Kidney tubule cell (primary cell): ENCODE results near the gene ADARB2.

Source experiments
- DNase-seq: peaks from one replicate; pipeline ENCODE4 v3.0.0-alpha.2; 2018; ENCODE audit warnings: low spot score

ADARB2 gene

GRCh38 chr10:1495915-1496517 is 241.3 kb downstream of the ADARB2 start:
- no peak for DNase-seq

GRCh38 chr10:1492641-1493040 is 244.7 kb downstream of the ADARB2 start:
- no peak for DNase-seq

GRCh38 chr10:1491901-1492300 is 245.4 kb downstream of the ADARB2 start:
- DNase-seq, result no peak

- DNase-seq, result no peak
These were observed 247.5 kb downstream of the ADARB2 start for GRCh38 chr10:1489801-1490200.

- DNase-seq, result no peak
These were observed 248.3 kb downstream of the ADARB2 start for GRCh38 chr10:1488970-1489548.

GRCh38 chr10:1486841-1487687 is 250.3 kb downstream of the ADARB2 start:
- no peak for DNase-seq

GRCh38 chr10:1485357-1485756 is 252.0 kb downstream of the ADARB2 start:
- DNase-seq, result no peak

GRCh38 chr10:1483826-1484225 is 253.5 kb downstream of the ADARB2 start:
- no peak for DNase-seq

GRCh38 chr10:1483246-1483645 is 254.1 kb downstream of the ADARB2 start:
- no peak for DNase-seq

- DNase-seq, result no peak
These were observed 259.7 kb downstream of the ADARB2 start for GRCh38 chr10:1477578-1477977.

GRCh38 chr10:1476455-1476803 is 260.9 kb downstream of the ADARB2 start:
- DNase-seq, result no peak

GRCh38 chr10:1475771-1476454 is 261.4 kb downstream of the ADARB2 start:
- DNase-seq, result no peak

- DNase-seq, result no peak
These were observed 262.2 kb downstream of the ADARB2 start for GRCh38 chr10:1475098-1475591.

GRCh38 chr10:1474376-1475097 is 262.8 kb downstream of the ADARB2 start:
- DNase-seq, result no peak

GRCh38 chr10:1473874-1474273 is 263.5 kb downstream of the ADARB2 start:
- no peak for DNase-seq

- no peak for DNase-seq
These were observed 265.0 kb downstream of the ADARB2 start for GRCh38 chr10:1472178-1472958.

- DNase-seq, result no peak
These were observed 268.5 kb downstream of the ADARB2 start for GRCh38 chr10:1468811-1469210.

GRCh38 chr10:1467334-1468076 is 269.8 kb downstream of the ADARB2 start:
- no peak for DNase-seq

GRCh38 chr10:1465993-1466764 is 271.1 kb downstream of the ADARB2 start:
- DNase-seq, result no peak
